ENCODE results near the gene TEX48. TPM values are rescaled to one million over a fixed set of nuclear protein-coding genes. Genes with fewer than 3 reads are reported as not detected.

Gene TEX48
- total RNA-seq, 1 donor from 2014 or later = not detected

DNA sequence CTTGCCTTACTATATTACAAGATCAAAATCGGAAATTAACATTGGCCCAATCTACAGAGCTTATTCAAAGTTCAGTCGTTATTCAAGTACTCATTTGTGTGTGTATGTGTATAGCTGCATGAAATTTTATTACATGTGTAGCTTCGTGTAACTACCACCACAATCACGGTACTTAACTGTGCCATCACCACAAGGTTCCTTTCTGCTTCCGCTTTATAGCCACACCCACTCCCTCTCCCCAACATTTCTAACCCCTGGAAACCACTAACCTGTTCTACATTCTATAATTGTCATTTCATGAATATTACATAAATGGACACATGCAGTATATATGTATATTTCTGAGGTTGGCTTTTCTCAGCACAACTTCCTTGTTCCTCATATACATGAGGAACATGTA is 4.0 kb upstream of the TEX48 start:
- no peaks in the 10 kb centered on the region for H3K36me3 Mint-ChIP-seq
- H3K4me1 Mint-ChIP-seq = no peaks in the 10 kb centered on the region
- no peaks in the 10 kb centered on the region for H3K36me3 ChIP-seq

GRCh38 chr9:114684036-114684435 is 2.0 kb upstream of the TEX48 start:
- Histone ChIP-seq H3K27me3 (no peaks in the 10 kb centered on the region), H3K79me2 (ENCODE audit: low read depth) (no peaks in the 10 kb centered on the region), H3F3A (ENCODE audit: low read depth) (no peaks in the 10 kb centered on the region), H3K9ac (no peak overlapping the region), H4K20me1 (ENCODE audit: low read depth) (no peaks in the 10 kb centered on the region), H3K4me1 (no peaks in the 10 kb centered on the region), H3K36me3 (no peaks in the 10 kb centered on the region), H3K4me2 (no peak overlapping the region), H3K4me3 (no peak overlapping the region), H3K27ac (no peak overlapping the region), H3K9me3 (ENCODE audit: low read depth) (no peaks in the 10 kb centered on the region), H2AFZ (replicated peaks) (no peak overlapping the region)
- no peak for DNase-seq (ENCODE audit: low spot score)
- Mint-ChIP-seq H3K4me1 (peaks cover 6% of the 10 kb centered on the region), H3K27me3 (ENCODE audit: insufficient read depth, low read depth) (no peaks in the 10 kb centered on the region), H3K36me3 (no peaks in the 10 kb centered on the region), H3K9me3 (no peaks in the 10 kb centered on the region), H3K4me3 (no peak overlapping the region), H3K27ac (no peak overlapping the region)
- TF ChIP-seq CTCF (IDR thresholded peaks at IDR 0.05) (no peak), EZH2phosphoT487 (IDR thresholded peaks at IDR 0.05) (no peak), EZH2 (IDR thresholded peaks at IDR 0.05) (no peak)

More for the DNA sequence above, 4.0 kb upstream of the TEX48 start:
- Histone ChIP-seq H3K4me3 (no peak overlapping the region), H3K4me2 (no peak overlapping the region), H3K27ac (no peak overlapping the region), H3K4me1 (no peaks in the 10 kb centered on the region), H3F3A (ENCODE audit: low read depth) (no peaks in the 10 kb centered on the region), H4K20me1 (ENCODE audit: low read depth) (no peaks in the 10 kb centered on the region), H3K27me3 (no peaks in the 10 kb centered on the region), H3K9me3 (ENCODE audit: low read depth) (no peaks in the 10 kb centered on the region), H3K79me2 (ENCODE audit: low read depth) (no peaks in the 10 kb centered on the region), H2AFZ (replicated peaks) (no peak overlapping the region), H3K9ac (no peak overlapping the region)
- TF ChIP-seq CTCF (IDR thresholded peaks at IDR 0.05) (no peak), EZH2 (IDR thresholded peaks at IDR 0.05) (no peak), EZH2phosphoT487 (IDR thresholded peaks at IDR 0.05) (no peak)
- DNase-seq (ENCODE audit: low spot score) = no peak
- no peak overlapping the region for H3K27ac Mint-ChIP-seq
- H3K4me3 Mint-ChIP-seq = no peak overlapping the region
- H3K27me3 Mint-ChIP-seq (ENCODE audit: insufficient read depth, low read depth) = no peaks in the 10 kb centered on the region
- no peaks in the 10 kb centered on the region for H3K9me3 Mint-ChIP-seq

- Mint-ChIP-seq H3K9me3 (no peaks in the 10 kb centered on the region), H3K36me3 (no peaks in the 10 kb centered on the region), H3K4me3 (no peak overlapping the region), H3K4me1 (peaks cover 6% of the 10 kb centered on the region), H3K27me3 (ENCODE audit: insufficient read depth, low read depth) (no peaks in the 10 kb centered on the region), H3K27ac (no peak overlapping the region)
- no peaks in the 10 kb centered on the region for H3F3A ChIP-seq (ENCODE audit: low read depth)
- no peaks in the 10 kb centered on the region for H3K79me2 ChIP-seq (ENCODE audit: low read depth)
- no peaks in the 10 kb centered on the region for H3K36me3 ChIP-seq
- no peak for DNase-seq (ENCODE audit: low spot score)
- no peaks in the 10 kb centered on the region for H3K4me1 ChIP-seq
- no peak overlapping the region for H2AFZ ChIP-seq (replicated peaks)
- no peak overlapping the region for H3K4me3 ChIP-seq
- no peaks in the 10 kb centered on the region for H4K20me1 ChIP-seq (ENCODE audit: low read depth)
- no peak for TF ChIP-seq EZH2phosphoT487 (IDR thresholded peaks at IDR 0.05)
- no peak for TF ChIP-seq CTCF (IDR thresholded peaks at IDR 0.05)
- TF ChIP-seq EZH2 (IDR thresholded peaks at IDR 0.05) = no peak
- no peak overlapping the region for H3K4me2 ChIP-seq
- no peak overlapping the region for H3K27ac ChIP-seq
- H3K27me3 ChIP-seq = no peaks in the 10 kb centered on the region
- no peaks in the 10 kb centered on the region for H3K9me3 ChIP-seq (ENCODE audit: low read depth)
- H3K9ac ChIP-seq = no peak overlapping the region
Measured at GRCh38 chr9:114682846-114683245, 854 bp upstream of the TEX48 start.
